ENCODE results near the gene JPH3.

GRCh38 chr16:87735270-87736007 lies 133.1 kb downstream of the JPH3 start:
- no peak for TF ChIP-seq CTCF (IDR thresholded peaks at IDR 0.05 in 4 of 5, conservative IDR thresholded peaks at IDR 0.05 in 1 of 5)
- no peak for TF ChIP-seq POLR2A (IDR thresholded peaks at IDR 0.05)
